NCI-H460 (cell line): ENCODE data around the gene KMT2C. TPM values are rescaled to one million over a fixed set of nuclear protein-coding genes. Genes with fewer than 3 reads are reported as not detected.

Experiments used
- small RNA-seq, 2 experiments: library from RNA; depleted of rRNA; stranded (forward); fragments of <200 nt; gene quantifications; one replicate each; pipeline ENCODE3, GENCODE V24; 2014
- total RNA-seq: library from RNA; depleted of rRNA; stranded (reverse); fragments of >200 nt; shearing (Covaris generic); gene quantifications from 2 replicates; pipeline ENCODE4 v1.2.3, GENCODE V29; 2014; rRNA removed

The KMT2C gene
- total RNA-seq, 1 experiment from 2014 or later: 18.6 TPM

Small RNAs within 50 kb of the gene (small RNA-seq; reads per million reads assigned to genes)
- gene AC104692.1 (0 reads per million in 2 experiments), gene AC104692.2 (0 reads per million in 2 experiments), gene RF00019 (0 reads per million in 2 experiments)

Other genes with a start within 250 kb of the KMT2C start
- gene XRCC2, start 240.1 kb upstream of the KMT2C start, total RNA-seq: 9.4 and 12.3 TPM in 2 replicates